ENCODE data around the gene PLA2G5.

PLA2G5 gene

GRCh38 chr1:20087668-20088067 is 17.7 kb downstream of the PLA2G5 start:
- intact Hi-C loops (cut with DNase I) = no loop called here
- no peak for DNase-seq

GRCh38 chr1:20089328-20090077 is 19.5 kb downstream of the PLA2G5 start:
- DNase-seq = peak in 2 of 10 donors; percentile 63 to 69
- intact Hi-C loops (cut with DNase I) = no loop called here

- intact Hi-C loops (cut with DNase I) = no loop called here
- DNase-seq = peak in 1 of 10 donors; percentile 34
These were observed 20.1 kb downstream of the PLA2G5 start for GRCh38 chr1:20090119-20090518.

- DNase-seq = peak in 1 of 10 donors; percentile 24
- intact Hi-C loops (cut with DNase I) = no loop called here
These were observed 20.6 kb downstream of the PLA2G5 start for GRCh38 chr1:20090641-20091040.

GRCh38 chr1:20093303-20093702 is 23.3 kb downstream of the PLA2G5 start:
- intact Hi-C loops (cut with DNase I) = no loop called here
- peak in 1 of 10 donors; percentile 22 for DNase-seq

- peak in 1 of 10 donors; percentile 41 for DNase-seq
- intact Hi-C loops (cut with DNase I) = no loop called here
These were observed 24.0 kb downstream of the PLA2G5 start for GRCh38 chr1:20093940-20094391.

GRCh38 chr1:20095564-20096434 is 25.8 kb downstream of the PLA2G5 start:
- intact Hi-C loops (cut with DNase I) = no loop called here

GRCh38 chr1:20096840-20097447 is 26.9 kb downstream of the PLA2G5 start:
- DNase-seq = no peak
- intact Hi-C loops (cut with DNase I) = no loop called here

More at GRCh38 chr1:20095564-20096434, 25.8 kb downstream of the PLA2G5 start:
- DNase-seq = no peak

- DNase-seq = no peak
- intact Hi-C loops (cut with DNase I) = no loop called here
These were observed 29.5 kb downstream of the PLA2G5 start for GRCh38 chr1:20099533-20099932.

- intact Hi-C loops (cut with DNase I) = loop anchor here (5.0 kb wide), 1 partner anchor 47 kb away; no protein-coding TSS in a partner anchor
- peak in 4 of 10 donors; percentile 12 to 39 (median 30) for DNase-seq
These were observed 30.8 kb downstream of the PLA2G5 start for GRCh38 chr1:20100632-20101355.

GRCh38 chr1:20102875-20103274 is 32.9 kb downstream of the PLA2G5 start:
- DNase-seq = no peak
- intact Hi-C loops (cut with DNase I) = loop anchor here (5.0 kb wide), 1 partner anchor 44 kb away; no protein-coding TSS in a partner anchor

- DNase-seq = no peak
- intact Hi-C loops (cut with DNase I) = no loop called here
These were observed 35.9 kb downstream of the PLA2G5 start for GRCh38 chr1:20105856-20106255.

- DNase-seq = no peak
- intact Hi-C loops (cut with DNase I) = no loop called here
These were observed 37.4 kb downstream of the PLA2G5 start for GRCh38 chr1:20107351-20107750.

GRCh38 chr1:20107796-20108195 is 37.8 kb downstream of the PLA2G5 start:
- no peak for DNase-seq
- intact Hi-C loops (cut with DNase I) = no loop called here

- intact Hi-C loops (cut with DNase I) = no loop called here
- no peak for DNase-seq
These were observed 38.6 kb downstream of the PLA2G5 start for GRCh38 chr1:20108366-20109123.

- intact Hi-C loops (cut with DNase I) = no loop called here
- no peak for DNase-seq
These were observed 39.3 kb downstream of the PLA2G5 start for GRCh38 chr1:20109223-20109856.

- intact Hi-C loops (cut with DNase I) = no loop called here
- DNase-seq = no peak
These were observed 40.7 kb downstream of the PLA2G5 start for GRCh38 chr1:20110679-20111078.

GRCh38 chr1:20111452-20111851 is 41.5 kb downstream of the PLA2G5 start:
- intact Hi-C loops (cut with DNase I) = no loop called here
- DNase-seq = no peak
